Kidney (tissue), 14 donors: ENCODE results near the gene PML. TPM values are rescaled to one million over a fixed set of nuclear protein-coding genes. Genes with fewer than 3 reads are reported as not detected.
A peak's percentile ranks its signal among the peaks of the same experiment; 100 is the strongest.
"Not testable (repeated sequence)": the region's sequence is repeated elsewhere in the genome, so short reads cannot be mapped to it uniquely, and the experiment has no call there.

Source experiments
- DNase-seq, 5 donors: peaks; one replicate each; pipeline ENCODE4 v3.0.0-alpha.2; 2013 to 2020
- FAIRE-seq: peaks from 2 replicates; lab custom pipeline; 2012; peaks lifted over from hg19 to GRCh38; lab: Jason Lieb, UNC
- H3K27ac ChIP-seq, 2 donors: one replicate each; pipeline ENCODE4 v1.7.0; 2013; ENCODE audit warnings: low read depth in 2 of 2, low read length in 2 of 2, inconsistent platforms in 1 of 2
- H3K27me3 ChIP-seq: one replicate; pipeline ENCODE4 v1.7.1; 2013; ENCODE audit warnings: low read length, inconsistent platforms; ENCODE audit not compliant: control insufficient read depth, insufficient read depth
- H3K36me3 ChIP-seq, 3 donors: one replicate each; pipeline versions ENCODE4 v1.7.0 to v1.7.1; 2013; ENCODE audit warnings: low read length in 3 of 3, control low read depth in 1 of 3, inconsistent platforms in 1 of 3; ENCODE audit not compliant: insufficient read depth in 3 of 3, control insufficient read depth in 2 of 3
- H3K4me1 ChIP-seq, 3 donors: one replicate each; pipeline versions ENCODE4 v1.7.0 to v1.7.1; 2013; ENCODE audit warnings: low read length in 3 of 3, inconsistent platforms in 1 of 3, low read depth in 1 of 3; ENCODE audit not compliant: control insufficient read depth in 2 of 3, insufficient read depth in 2 of 3
- H3K4me3 ChIP-seq, 3 donors: one replicate each; pipeline versions ENCODE4 v1.7.0 to v1.8.1; 2013; ENCODE audit warnings: low read length in 3 of 3, control low read depth in 1 of 3, inconsistent platforms in 1 of 3
- H3K9ac ChIP-seq, 3 donors: one replicate each; pipeline versions ENCODE4 v1.7.0 to v1.7.1; 2013; ENCODE audit warnings: low read length in 3 of 3, control low read depth in 1 of 3, inconsistent platforms in 1 of 3
- H3K9me3 ChIP-seq, 3 donors: one replicate each; pipeline versions ENCODE4 v1.7.0 to v1.7.1; 2013; ENCODE audit warnings: low read length in 3 of 3, control low read depth in 1 of 3, inconsistent platforms in 1 of 3; ENCODE audit not compliant: control insufficient read depth in 2 of 3, insufficient read depth in 1 of 3
- intact Hi-C: fragments of 100-400 bp; cut with DNase I; formaldehyde crosslinking; loops from one replicate; pipeline ENCODE4 v1.11.1; 2022
- polyA plus RNA-seq: library from polyadenylated mRNA; stranded (reverse); fragments of 350-450 nt; fragmentation: Illumina TruSeq; extraction: RNeasy Lipid Tissue Mini Kit (QIAGEN cat#74804); gene quantifications from one replicate; pipeline ENCODE4 v1.2.3, GENCODE V29; 2014; ENCODE audit warnings: low read depth, low replicate concordance; ENCODE audit not compliant: insufficient read depth
- total RNA-seq: library from RNA; stranded (reverse); fragmentation: NEBNext Ultra II Directional; extraction: Animal tissue kit (Norgen Biotek cat#: 25700); gene quantifications from one replicate; pipeline ENCODE4 v1.2.1, GENCODE V29; 2021
- TF ChIP-seq, protein P1 (sequence below): IDR thresholded peaks from 3 replicates; pipeline ENCODE4 v1.5.1; 2012; ENCODE audit warnings: mild to moderate bottlenecking, moderate library complexity, borderline replicate concordance; ENCODE audit not compliant: insufficient read depth; ENCODE audit errors: extremely low read depth
- donor health status: control.
- donor health status: control.
- donor health status: control.
- donor health status: control.
- donor health status: control.
- donor health status: DM: yes; HTN: yes; CAD: no.
- donor health status: Normal renal cell carcinoma (clear cell type).

Gene PML
- total and polyA plus RNA-seq, 2 donors from 2014 or later, result 19.6 to 82.9 TPM

DNA sequence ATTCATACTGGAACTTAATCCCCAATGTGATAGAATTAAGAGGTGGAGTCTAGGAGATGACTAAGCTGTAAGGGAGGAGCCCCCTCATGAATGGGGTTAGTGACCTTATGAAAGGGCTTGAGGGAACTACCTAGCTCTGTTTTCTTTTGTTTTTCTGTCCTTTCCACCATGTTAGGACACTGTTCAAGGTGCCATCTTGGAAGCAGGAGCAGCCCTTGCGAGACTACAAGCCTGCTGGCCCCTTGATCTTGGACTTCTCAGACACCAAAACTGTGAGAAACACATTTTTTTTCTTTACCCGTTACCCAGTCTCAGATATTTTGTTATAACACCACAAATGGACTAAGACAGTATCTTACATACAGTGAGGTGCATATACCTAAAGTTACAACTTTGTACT lies 61.3 kb downstream of the PML start:
- peaks cover 0 to 11% (median 2%) of the 10 kb centered on the region in 3 donors for H3K4me1 ChIP-seq
- FAIRE-seq (no peak), DNase-seq (peak in 1 of 5 donors; percentile 3)
- no peaks in the 10 kb centered on the region for H3K27me3 ChIP-seq
- H3K4me3 ChIP-seq, result no peak overlapping the region
- H3K27ac ChIP-seq, result no peak overlapping the region
- no peaks in the 10 kb centered on the region for H3K36me3 ChIP-seq
- TF ChIP-seq, protein P1, sequence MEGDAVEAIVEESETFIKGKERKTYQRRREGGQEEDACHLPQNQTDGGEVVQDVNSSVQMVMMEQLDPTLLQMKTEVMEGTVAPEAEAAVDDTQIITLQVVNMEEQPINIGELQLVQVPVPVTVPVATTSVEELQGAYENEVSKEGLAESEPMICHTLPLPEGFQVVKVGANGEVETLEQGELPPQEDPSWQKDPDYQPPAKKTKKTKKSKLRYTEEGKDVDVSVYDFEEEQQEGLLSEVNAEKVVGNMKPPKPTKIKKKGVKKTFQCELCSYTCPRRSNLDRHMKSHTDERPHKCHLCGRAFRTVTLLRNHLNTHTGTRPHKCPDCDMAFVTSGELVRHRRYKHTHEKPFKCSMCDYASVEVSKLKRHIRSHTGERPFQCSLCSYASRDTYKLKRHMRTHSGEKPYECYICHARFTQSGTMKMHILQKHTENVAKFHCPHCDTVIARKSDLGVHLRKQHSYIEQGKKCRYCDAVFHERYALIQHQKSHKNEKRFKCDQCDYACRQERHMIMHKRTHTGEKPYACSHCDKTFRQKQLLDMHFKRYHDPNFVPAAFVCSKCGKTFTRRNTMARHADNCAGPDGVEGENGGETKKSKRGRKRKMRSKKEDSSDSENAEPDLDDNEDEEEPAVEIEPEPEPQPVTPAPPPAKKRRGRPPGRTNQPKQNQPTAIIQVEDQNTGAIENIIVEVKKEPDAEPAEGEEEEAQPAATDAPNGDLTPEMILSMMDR, result no peak
- no peaks in the 10 kb centered on the region for H3K9me3 ChIP-seq
- intact Hi-C loops, result no loop called here
- H3K9ac ChIP-seq, result no peak overlapping the region

DNA sequence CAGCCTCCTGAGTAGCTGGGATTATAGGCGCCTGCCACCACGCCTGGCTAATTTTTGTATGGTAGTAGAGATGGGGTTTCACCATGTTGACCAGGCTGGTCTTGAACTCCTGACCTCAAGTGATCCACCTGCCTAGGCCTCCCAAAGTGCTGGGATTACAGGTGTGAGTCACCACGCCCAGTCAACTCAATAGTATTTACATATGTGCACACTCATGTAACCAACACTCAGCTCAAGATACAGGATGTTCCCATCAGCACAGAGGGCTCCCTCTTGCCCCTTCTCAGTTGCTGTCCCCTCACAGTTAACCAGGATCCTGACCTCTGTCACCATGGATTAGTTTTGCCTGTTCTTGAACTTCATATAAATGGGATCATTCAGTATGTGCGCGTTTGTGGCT lies 61.8 kb downstream of the PML start:
- H3K9ac ChIP-seq, FAIRE-seq, H3K27me3 ChIP-seq, H3K9me3 ChIP-seq, DNase-seq, intact Hi-C loops, H3K27ac ChIP-seq, H3K36me3 ChIP-seq, H3K4me3 ChIP-seq: not testable (repeated sequence)
- peaks cover 0 to 11% (median 0%) of the 10 kb centered on the region in 3 donors for H3K4me1 ChIP-seq

DNA sequence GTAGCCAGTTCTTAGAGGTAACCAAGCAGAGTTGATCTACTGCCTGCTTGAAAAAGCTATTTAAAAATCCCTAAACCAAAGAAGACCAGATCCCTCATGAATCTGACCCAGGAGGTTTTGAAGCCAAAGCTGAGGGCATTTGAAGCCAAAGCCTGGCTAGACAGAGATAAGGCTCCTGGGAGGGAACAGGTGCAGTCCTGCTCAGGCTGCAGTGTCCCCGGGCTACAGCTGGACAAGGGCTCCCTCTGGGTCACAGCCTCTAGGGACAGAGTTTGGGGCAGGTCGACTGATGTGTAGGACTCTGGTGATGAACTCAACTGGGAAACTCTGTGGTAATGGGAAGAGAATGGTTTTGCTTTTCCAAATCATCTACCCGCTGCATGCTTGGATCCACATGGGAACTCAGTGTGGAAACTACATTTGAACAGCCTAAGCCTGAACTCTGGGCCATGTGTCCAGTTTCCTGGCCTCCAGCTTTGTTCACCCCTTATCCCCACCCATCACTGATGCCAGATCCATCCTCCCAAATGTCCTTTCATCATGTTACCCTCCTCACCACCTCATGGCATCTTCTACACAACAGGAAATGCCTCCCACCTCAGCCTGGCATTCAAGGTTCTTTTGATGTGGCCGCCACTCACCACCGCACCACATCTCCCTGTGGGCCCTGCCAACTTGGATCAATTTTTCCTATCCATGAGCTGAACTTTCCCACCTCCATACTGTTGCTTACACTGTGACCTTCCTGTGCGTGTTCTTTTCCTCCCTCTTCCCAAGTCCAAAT lies 64.7 kb downstream of the PML start:
- H3K9ac ChIP-seq, intact Hi-C loops, H3K4me3 ChIP-seq, H3K4me1 ChIP-seq, H3K36me3 ChIP-seq, FAIRE-seq, H3K9me3 ChIP-seq, H3K27me3 ChIP-seq, H3K27ac ChIP-seq: not testable (repeated sequence)
- peak in 1 of 5 donors; percentile 15 for DNase-seq

DNA sequence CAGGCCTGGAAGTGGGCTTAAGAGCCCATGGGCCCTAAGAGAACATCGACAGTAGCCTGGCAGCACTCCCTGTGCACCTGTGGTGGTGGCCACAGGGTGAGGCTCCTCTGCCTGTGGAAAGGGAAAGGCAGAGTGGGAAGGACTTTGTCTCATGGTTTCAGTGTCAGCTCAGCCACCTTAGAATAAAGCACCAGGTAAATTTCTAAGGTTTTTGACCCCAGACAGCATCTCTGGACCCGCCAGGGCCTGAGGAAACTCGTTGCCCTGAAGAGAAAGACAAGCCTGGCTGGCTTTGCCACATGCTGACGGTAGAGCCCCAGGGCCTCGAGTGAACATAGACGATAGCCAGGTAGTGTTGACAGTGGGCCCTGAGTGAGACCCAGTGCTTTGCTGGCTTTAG lies 65.7 kb downstream of the PML start:
- H3K36me3 ChIP-seq, result no peaks in the 10 kb centered on the region
- FAIRE-seq, result no peak
- intact Hi-C loops, result no loop called here

More for the DNA sequence above, 65.7 kb downstream of the PML start:
- no peak overlapping the region for H3K4me3 ChIP-seq
- TF ChIP-seq, protein P1, result no peak
- H3K9ac ChIP-seq, result no peak overlapping the region
- peak in 1 of 5 donors; percentile 29 for DNase-seq
- H3K27ac ChIP-seq, result no peak overlapping the region
- H3K9me3 ChIP-seq, result no peaks in the 10 kb centered on the region
- no peaks in the 10 kb centered on the region for H3K4me1 ChIP-seq
- H3K27me3 ChIP-seq, result no peaks in the 10 kb centered on the region
